GM18498 (cell line): ENCODE data around the gene PTPRJ.
"Not testable (repeated sequence)": the region's sequence is repeated elsewhere in the genome, so short reads cannot be mapped to it uniquely, and the experiment has no call there.

Experiments
- ATAC-seq: cut with Tn5 transposase; IDR thresholded peaks from one replicate; pipeline ENCODE4 v1.9.1; 2021; ENCODE audit warnings: mild to moderate bottlenecking, moderate library complexity; ENCODE audit not compliant: unreplicated experiment

PTPRJ gene

GRCh38 chr11:48184452-48184851 lies 204.1 kb downstream of the PTPRJ start:
- ATAC-seq = no peak

GRCh38 chr11:48190906-48191654 lies 210.7 kb downstream of the PTPRJ start:
- ATAC-seq = not testable (repeated sequence)

- no peak for ATAC-seq
Measured at GRCh38 chr11:48193876-48194275, 213.5 kb downstream of the PTPRJ start.

DNA sequence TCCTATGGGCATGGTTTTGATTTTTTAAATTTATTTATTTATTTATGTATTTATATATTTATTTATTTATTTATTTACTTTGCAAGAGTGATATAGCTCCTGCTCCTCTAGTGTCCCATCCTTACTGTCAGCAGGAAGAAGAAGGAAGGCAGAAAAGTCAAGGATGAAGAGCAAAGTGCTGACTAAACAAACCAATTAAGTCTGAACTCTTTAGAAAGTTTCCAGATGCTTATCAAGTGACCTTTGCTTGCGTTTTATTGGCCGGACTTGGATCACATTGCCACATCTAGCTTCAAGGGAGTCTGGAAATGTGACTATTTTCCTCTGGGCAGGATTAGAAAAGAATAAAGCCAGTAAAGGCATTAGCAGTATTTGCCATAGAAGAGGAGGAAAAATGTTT lies 227.5 kb downstream of the PTPRJ start:
- ATAC-seq = no peak

DNA sequence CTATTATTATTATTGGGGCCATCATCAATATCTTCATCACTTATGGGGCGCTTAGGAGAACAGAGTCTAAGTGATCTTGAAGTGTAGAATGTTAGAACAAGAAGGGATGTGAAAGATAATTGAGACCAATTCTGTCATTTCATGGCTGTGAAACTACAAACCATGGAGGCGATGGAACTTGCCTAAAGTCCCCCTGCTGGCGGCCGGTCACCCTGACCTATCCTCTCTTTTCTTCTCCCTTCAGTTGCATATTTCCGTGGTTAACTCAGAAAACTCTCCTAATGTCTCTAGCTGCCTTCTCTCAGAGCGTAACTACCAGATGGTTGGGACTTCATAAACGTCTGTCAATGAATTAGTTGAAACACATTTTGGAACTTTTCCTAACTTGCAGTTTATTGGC lies 229.7 kb downstream of the PTPRJ start:
- ATAC-seq = no peak

- ATAC-seq = no peak
Measured at GRCh38 chr11:48216510-48216909, 236.2 kb downstream of the PTPRJ start, which contains the start of gene OR4B1. Gene OR4B1 (plus strand): TSS chr11:48216810. CDS start chr11:48216810, 0 bp downstream.
